OCI-M1 (cell line): ENCODE measurements around the gene EIF2D.
"Not testable (repeated sequence)": the region's sequence is repeated elsewhere in the genome, so short reads cannot be mapped to it uniquely, and the experiment has no call there.

Experiments
- DNase-seq: peaks from one replicate; lab custom pipeline; 2025; lab: John Stamatoyannopoulos, UW

EIF2D gene, protein sequence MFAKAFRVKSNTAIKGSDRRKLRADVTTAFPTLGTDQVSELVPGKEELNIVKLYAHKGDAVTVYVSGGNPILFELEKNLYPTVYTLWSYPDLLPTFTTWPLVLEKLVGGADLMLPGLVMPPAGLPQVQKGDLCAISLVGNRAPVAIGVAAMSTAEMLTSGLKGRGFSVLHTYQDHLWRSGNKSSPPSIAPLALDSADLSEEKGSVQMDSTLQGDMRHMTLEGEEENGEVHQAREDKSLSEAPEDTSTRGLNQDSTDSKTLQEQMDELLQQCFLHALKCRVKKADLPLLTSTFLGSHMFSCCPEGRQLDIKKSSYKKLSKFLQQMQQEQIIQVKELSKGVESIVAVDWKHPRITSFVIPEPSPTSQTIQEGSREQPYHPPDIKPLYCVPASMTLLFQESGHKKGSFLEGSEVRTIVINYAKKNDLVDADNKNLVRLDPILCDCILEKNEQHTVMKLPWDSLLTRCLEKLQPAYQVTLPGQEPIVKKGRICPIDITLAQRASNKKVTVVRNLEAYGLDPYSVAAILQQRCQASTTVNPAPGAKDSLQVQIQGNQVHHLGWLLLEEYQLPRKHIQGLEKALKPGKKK

GRCh38 chr1:206612129-206612876, at the start of gene EIF2D:
Gene EIF2D, minus strand, starts transcription at chr1:206612465. Its CDS starts 123 bp downstream, at chr1:206612342.
- peak; percentile 98 for DNase-seq

DNA sequence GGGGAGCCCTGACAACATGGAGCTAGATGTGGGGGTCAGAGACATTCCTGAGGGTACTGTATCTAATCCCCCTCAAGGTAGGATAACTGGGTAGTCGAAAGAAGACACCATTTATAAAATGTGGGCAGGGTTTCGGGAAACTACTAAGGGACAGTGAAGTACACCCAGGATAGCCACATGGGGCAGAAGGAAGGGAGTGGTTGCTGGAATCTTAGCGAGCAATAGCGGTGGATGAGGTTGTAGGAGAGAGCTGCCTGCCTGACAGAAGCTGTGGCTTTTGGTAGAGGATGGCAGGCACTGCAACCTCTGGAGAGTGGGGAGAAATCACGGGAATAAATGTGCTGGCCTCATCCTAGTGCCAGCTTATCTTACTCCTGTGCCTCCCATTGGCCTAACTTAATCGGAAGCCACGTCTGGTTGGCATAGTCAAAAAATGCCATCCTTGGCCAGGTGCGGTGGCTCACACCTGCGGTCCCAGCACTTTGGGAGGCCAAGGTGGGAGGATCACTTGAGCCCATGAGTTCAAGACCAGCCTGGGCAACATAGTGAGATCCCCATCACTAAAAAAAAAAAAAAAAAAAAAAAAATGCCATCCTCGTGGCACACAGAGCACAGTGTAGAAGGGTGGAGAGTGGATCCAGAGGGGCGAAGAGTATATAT, 49.0 kb upstream of the EIF2D start:
- no peak for DNase-seq

DNA sequence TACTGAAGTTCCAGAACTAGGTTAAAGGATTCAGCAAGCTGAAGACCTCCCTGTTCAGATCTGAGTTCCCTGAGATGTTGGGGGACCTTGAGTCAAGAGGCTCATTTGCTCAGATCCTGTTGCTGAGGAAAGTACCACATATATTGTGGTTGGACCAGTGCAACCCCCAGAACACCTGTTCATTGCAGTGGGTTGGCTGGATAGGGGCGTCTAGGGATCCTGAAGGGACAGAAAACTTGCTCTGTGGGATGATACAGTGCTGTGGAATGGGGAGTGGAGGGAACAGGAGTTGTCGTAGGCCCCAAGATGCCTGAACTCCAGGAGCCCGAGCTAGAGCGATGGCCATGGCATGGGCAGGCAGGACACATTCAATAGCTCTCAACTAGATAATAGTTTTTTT, 47.9 kb upstream of the EIF2D start:
- no peak for DNase-seq

DNA sequence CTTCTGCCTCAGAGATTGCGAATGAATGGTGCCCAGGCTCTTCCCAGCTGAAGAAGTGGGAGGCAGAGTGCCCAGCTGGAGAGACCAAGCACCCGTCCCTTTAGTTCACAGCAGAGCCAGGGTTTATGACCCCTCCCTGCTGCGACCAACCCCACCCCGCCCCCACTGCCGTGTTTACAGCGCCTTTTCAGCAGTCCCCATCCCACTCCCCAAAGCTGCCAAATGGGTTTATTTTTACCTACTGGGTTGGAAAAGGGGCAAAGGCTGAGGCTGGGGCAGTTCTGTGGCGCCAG, 46.7 kb upstream of the EIF2D start:
- DNase-seq: no peak

DNA sequence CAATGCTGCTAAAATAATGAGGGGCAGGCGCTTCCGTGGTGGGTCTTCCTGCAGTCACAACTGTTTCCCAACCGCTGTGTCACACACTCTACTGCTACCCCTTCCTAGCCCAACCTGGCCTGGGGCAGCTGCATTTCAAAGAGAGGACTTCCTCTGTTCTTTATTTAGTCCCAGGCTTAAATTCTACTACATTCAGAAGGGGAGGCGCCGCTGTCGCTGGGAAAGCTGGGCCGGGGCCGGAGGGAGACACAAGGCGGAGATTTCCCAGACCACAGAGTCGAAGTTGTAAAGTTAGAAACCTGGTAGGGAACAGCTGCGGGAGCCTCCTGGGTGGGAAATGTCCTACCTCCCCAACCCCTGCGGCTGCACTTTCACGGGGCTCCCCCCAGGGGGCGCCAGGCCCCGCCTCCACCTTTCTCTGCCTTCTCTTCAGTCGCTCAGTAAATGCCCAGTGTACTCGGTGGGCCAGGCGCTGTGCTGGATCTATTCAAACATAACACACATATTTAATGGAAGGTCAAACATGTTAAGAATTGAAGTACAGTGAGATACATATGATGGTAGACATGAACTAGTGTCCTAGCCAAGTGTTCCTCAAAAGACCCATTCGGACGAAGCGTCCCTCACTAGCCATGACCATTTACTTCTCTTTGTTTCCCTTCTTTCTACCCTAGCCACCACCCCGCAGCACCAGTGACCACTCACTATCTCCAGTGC, 46.2 kb upstream of the EIF2D start:
- DNase-seq: peak; percentile 78

GRCh38 chr1:206657751-206658150, 45.5 kb upstream of the EIF2D start:
- DNase-seq: no peak

- DNase-seq: no peak
Observed at GRCh38 chr1:206656936-206657335, 44.7 kb upstream of the EIF2D start.

GRCh38 chr1:206655471-206655882, 43.2 kb upstream of the EIF2D start:
- no peak for DNase-seq

GRCh38 chr1:206654828-206655227, 42.6 kb upstream of the EIF2D start:
- no peak for DNase-seq

GRCh38 chr1:206653715-206654459, 41.6 kb upstream of the EIF2D start:
- DNase-seq: no peak

GRCh38 chr1:206651958-206652890, 40.0 kb upstream of the EIF2D start:
- peak; percentile 92 for DNase-seq

DNA sequence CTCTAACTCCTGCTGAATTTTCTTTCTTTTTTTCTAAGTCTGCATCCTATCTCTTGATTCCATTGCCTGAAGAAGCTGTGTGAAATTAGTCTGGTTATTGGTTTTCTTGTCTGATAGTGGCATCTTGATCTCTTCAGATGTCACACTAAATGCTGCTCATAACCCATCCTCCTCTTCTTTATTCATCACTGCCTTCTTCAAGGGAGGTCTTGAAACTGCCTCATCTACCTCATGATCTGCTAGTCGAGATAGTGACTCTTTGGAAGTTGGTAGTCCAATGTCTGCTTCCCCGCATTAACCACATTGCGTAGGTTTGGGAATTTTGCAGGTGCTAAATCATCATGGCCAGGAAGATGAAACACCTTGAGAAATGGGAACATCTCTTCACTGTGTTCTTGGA, 38.7 kb upstream of the EIF2D start:
- no peak for DNase-seq

- DNase-seq: peak; percentile 41
Observed at GRCh38 chr1:206649261-206649921, 37.1 kb upstream of the EIF2D start.

DNA sequence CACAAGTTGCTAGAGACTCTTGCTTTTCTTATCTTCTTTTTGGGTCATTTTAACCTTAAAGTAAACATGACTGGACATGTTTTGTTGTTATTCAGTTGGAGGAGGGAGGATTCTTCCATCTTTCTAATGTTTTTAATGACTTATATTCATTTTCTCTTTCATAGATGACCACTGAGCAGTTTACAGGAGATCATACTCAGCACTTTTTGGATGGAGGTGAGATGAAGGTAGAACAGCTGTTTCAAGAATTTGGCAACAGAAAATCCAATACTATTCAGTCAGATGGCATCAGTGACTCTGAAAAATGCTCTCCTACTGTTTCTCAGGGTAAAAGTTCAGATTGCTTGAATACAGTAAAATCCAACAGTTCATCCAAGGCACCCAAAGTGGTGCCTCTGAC, 35.0 kb upstream of the EIF2D start:
- DNase-seq: no peak

DNA sequence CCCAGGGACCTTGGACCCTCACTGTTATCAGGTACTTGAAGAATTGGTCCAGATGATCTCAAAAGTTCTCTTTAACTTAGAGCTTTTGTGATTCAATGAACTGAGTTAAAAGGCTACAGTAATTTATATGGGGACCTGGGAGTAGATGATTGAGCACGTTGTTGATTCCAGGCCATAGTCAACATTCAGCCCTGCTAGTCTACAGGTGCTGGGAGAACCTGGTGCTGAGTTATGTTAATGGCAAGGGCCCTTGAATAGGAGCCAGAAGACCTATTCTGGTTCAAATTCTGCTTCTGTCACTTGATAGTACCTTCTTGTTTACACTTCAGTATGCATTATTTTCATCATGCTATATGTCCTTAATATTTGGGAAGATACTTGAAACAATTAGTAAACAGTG, 34.2 kb upstream of the EIF2D start:
- no peak for DNase-seq

- DNase-seq: no peak
Observed at GRCh38 chr1:206643118-206643698, 30.9 kb upstream of the EIF2D start.

DNA sequence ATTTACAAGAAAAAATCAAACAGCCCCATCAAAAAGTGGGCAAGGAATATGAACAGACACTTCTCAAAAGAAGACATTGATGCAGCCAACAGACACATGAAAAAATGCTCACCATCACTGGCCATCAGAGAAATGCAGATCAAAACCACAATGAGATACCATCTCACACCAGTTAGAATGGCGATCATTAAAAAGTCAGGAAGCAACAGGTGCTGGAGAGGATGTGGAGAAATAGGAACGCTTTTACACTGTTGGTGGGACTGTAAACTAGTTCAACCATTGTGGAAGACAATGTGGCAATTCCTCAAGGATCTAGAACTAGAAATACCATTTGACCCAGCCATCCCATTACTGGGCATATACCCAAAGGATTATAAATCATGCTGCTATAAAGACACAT, 29.8 kb upstream of the EIF2D start:
- not testable (repeated sequence) for DNase-seq

DNA sequence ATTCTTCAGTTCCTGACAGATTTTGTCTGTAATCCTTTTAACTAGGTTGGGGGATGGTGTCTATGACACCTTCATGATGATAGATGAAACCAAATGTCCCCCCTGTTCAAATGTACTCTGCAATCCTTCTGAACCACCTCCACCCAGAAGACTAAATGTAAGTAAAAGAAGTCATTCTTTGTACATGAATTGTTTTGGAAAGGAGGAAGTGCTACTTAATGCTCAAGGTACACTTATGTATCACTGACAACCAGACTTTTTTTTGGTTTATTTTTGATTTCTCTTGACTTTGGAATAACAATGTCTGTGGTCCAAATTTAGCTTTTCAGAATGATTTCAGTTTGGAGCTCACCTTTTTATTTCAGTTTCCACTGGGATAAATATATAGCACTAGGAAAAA, 25.3 kb upstream of the EIF2D start:
- peak; percentile 63 for DNase-seq

- peak; percentile 69 for DNase-seq
Observed at GRCh38 chr1:206636671-206637070, 24.4 kb upstream of the EIF2D start.
